ENCODE data around the gene MGAT1.
"Not testable (repeated sequence)": the region's sequence is repeated elsewhere in the genome, so short reads cannot be mapped to it uniquely, and the experiment has no call there.

DNA sequence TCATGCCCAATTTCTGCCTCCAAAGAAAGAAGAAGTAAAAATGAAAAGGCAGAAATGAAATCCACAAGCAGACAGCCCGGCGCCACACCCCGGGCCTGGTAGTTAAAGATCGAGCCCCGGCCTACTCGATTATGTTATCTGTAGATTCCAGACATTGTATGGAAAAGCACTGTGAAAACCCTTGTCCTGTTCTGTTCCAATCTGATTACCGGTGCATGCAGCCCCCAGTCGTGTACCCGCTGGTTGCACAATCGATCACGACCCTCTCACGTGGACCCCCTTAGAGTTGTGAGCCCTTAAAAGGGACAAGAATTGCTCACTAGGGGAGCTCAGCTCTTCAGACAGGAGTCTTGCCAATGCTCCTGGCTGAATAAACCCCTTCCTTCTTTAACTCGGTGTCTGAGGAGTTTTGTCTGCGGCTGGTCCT lies 20.7 kb downstream of the MGAT1 start:
- TF ChIP-seq, protein P1, sequence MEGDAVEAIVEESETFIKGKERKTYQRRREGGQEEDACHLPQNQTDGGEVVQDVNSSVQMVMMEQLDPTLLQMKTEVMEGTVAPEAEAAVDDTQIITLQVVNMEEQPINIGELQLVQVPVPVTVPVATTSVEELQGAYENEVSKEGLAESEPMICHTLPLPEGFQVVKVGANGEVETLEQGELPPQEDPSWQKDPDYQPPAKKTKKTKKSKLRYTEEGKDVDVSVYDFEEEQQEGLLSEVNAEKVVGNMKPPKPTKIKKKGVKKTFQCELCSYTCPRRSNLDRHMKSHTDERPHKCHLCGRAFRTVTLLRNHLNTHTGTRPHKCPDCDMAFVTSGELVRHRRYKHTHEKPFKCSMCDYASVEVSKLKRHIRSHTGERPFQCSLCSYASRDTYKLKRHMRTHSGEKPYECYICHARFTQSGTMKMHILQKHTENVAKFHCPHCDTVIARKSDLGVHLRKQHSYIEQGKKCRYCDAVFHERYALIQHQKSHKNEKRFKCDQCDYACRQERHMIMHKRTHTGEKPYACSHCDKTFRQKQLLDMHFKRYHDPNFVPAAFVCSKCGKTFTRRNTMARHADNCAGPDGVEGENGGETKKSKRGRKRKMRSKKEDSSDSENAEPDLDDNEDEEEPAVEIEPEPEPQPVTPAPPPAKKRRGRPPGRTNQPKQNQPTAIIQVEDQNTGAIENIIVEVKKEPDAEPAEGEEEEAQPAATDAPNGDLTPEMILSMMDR (conservative IDR thresholded peaks at IDR 0.05; ENCODE audit: low read depth, low read length): not testable (repeated sequence)
- not testable (repeated sequence) for TF ChIP-seq EZH2 (IDR thresholded peaks at IDR 0.05; ENCODE audit: low read length, unreplicated experiment)

Measured in PC-3 (cell line).